HG02840 (cell line): Measurements from ENCODE around the gene HK1.
"Not testable (repeated sequence)": the region's sequence is repeated elsewhere in the genome, so short reads cannot be mapped to it uniquely, and the experiment has no call there.

Source experiments
- ATAC-seq: cut with Tn5 transposase; IDR thresholded peaks from one replicate; pipeline ENCODE4 v1.9.1; 2021; ENCODE audit warnings: mild to moderate bottlenecking, moderate library complexity, moderate number of reproducible peaks; ENCODE audit not compliant: unreplicated experiment, low FRiP score

The HK1 gene

GRCh38 chr10:69325637-69326523, 47.6 kb downstream of the HK1 start:
- ATAC-seq: not testable (repeated sequence)

GRCh38 chr10:69326692-69327091, 48.4 kb downstream of the HK1 start:
- no peak for ATAC-seq

- ATAC-seq: peak; percentile 83
Observed at GRCh38 chr10:69327463-69328379, 49.4 kb downstream of the HK1 start.

GRCh38 chr10:69328380-69328735, 50.1 kb downstream of the HK1 start:
- peak; percentile 19 for ATAC-seq

- ATAC-seq: not testable (repeated sequence)
Observed at GRCh38 chr10:69328888-69329287, 50.6 kb downstream of the HK1 start.

- ATAC-seq: no peak
Observed at GRCh38 chr10:69329721-69330178, 51.5 kb downstream of the HK1 start.

- no peak for ATAC-seq
Observed at GRCh38 chr10:69331161-69331560, 52.9 kb downstream of the HK1 start.

GRCh38 chr10:69332278-69333010, 54.1 kb downstream of the HK1 start:
- no peak for ATAC-seq

GRCh38 chr10:69333205-69333604, 54.9 kb downstream of the HK1 start:
- no peak for ATAC-seq

GRCh38 chr10:69333865-69334301, 55.6 kb downstream of the HK1 start:
- not testable (repeated sequence) for ATAC-seq

- ATAC-seq: no peak
Observed at GRCh38 chr10:69334302-69335062, 56.2 kb downstream of the HK1 start.

GRCh38 chr10:69335063-69335587, 56.8 kb downstream of the HK1 start:
- ATAC-seq: no peak

- no peak for ATAC-seq
Observed at GRCh38 chr10:69335613-69336012, 57.3 kb downstream of the HK1 start.

GRCh38 chr10:69336952-69337295, 58.6 kb downstream of the HK1 start:
- ATAC-seq: no peak

- ATAC-seq: no peak
Observed at GRCh38 chr10:69337296-69338132, 59.2 kb downstream of the HK1 start.

GRCh38 chr10:69338133-69338456, 59.8 kb downstream of the HK1 start:
- no peak for ATAC-seq

- no peak for ATAC-seq
Observed at GRCh38 chr10:69338547-69339450, 60.5 kb downstream of the HK1 start.

- ATAC-seq: no peak
Observed at GRCh38 chr10:69340695-69341094, 62.4 kb downstream of the HK1 start.
